ENCODE results near the gene TRIM25. TPM values are rescaled to one million over a fixed set of nuclear protein-coding genes. Genes with fewer than 3 reads are reported as not detected.

TRIM25 gene
- total RNA-seq, 1 donor from 2014 or later = 19.2 TPM

- Mint-ChIP-seq H3K36me3 (ENCODE audit: low read depth) (peaks cover 13% of the 10 kb centered on the region), H3K27me3 (ENCODE audit: low read depth) (no peaks in the 10 kb centered on the region), H3K4me3 (ENCODE audit: unreplicated experiment) (no peak overlapping the region), H3K4me1 (ENCODE audit: low read depth) (no peaks in the 10 kb centered on the region), H3K27ac (ENCODE audit: unreplicated experiment) (no peak overlapping the region), H3K9me3 (ENCODE audit: low read depth) (peaks cover 15% of the 10 kb centered on the region)
- DNase-seq (ENCODE audit: low spot score) = no peak
- no peak for TF ChIP-seq CTCF (IDR thresholded peaks at IDR 0.05)
Observed at GRCh38 chr17:56933151-56933745, 19.4 kb upstream of the TRIM25 start.

GRCh38 chr17:56930739-56931337, 17.0 kb upstream of the TRIM25 start:
- no peak for DNase-seq (ENCODE audit: low spot score)
- Mint-ChIP-seq H3K9me3 (ENCODE audit: low read depth) (peaks cover 15% of the 10 kb centered on the region), H3K27ac (ENCODE audit: unreplicated experiment) (no peak overlapping the region), H3K27me3 (ENCODE audit: low read depth) (no peaks in the 10 kb centered on the region), H3K4me1 (ENCODE audit: low read depth) (no peaks in the 10 kb centered on the region), H3K36me3 (ENCODE audit: low read depth) (peaks cover 2% of the 10 kb centered on the region), H3K4me3 (ENCODE audit: unreplicated experiment) (no peak overlapping the region)
- no peak for TF ChIP-seq CTCF (IDR thresholded peaks at IDR 0.05)

- peaks cover 1% of the 10 kb centered on the region for H3K36me3 Mint-ChIP-seq (ENCODE audit: low read depth)
- no peaks in the 10 kb centered on the region for H3K4me1 Mint-ChIP-seq (ENCODE audit: low read depth)
- no peak for TF ChIP-seq CTCF (IDR thresholded peaks at IDR 0.05)
- H3K27ac Mint-ChIP-seq (ENCODE audit: unreplicated experiment) = no peak overlapping the region
- H3K27me3 Mint-ChIP-seq (ENCODE audit: low read depth) = no peaks in the 10 kb centered on the region
- no peak overlapping the region for H3K4me3 Mint-ChIP-seq (ENCODE audit: unreplicated experiment)
- DNase-seq (ENCODE audit: low spot score) = no peak
- H3K9me3 Mint-ChIP-seq (ENCODE audit: low read depth) = peaks cover 15% of the 10 kb centered on the region
Observed at GRCh38 chr17:56929362-56929969, 15.6 kb upstream of the TRIM25 start.

- DNase-seq (ENCODE audit: low spot score) = no peak
- Mint-ChIP-seq H3K9me3 (ENCODE audit: low read depth) (peaks cover 15% of the 10 kb centered on the region), H3K27ac (ENCODE audit: unreplicated experiment) (no peak overlapping the region), H3K27me3 (ENCODE audit: low read depth) (no peaks in the 10 kb centered on the region), H3K4me3 (ENCODE audit: unreplicated experiment) (no peak overlapping the region), H3K4me1 (ENCODE audit: low read depth) (no peaks in the 10 kb centered on the region), H3K36me3 (ENCODE audit: low read depth) (no peaks in the 10 kb centered on the region)
- TF ChIP-seq CTCF (IDR thresholded peaks at IDR 0.05) = no peak
Observed at GRCh38 chr17:56928586-56928985, 14.7 kb upstream of the TRIM25 start.

- Mint-ChIP-seq H3K36me3 (ENCODE audit: low read depth) (no peaks in the 10 kb centered on the region), H3K4me3 (ENCODE audit: unreplicated experiment) (no peak overlapping the region), H3K4me1 (ENCODE audit: low read depth) (no peaks in the 10 kb centered on the region), H3K9me3 (ENCODE audit: low read depth) (peaks cover 15% of the 10 kb centered on the region), H3K27ac (ENCODE audit: unreplicated experiment) (no peak overlapping the region), H3K27me3 (ENCODE audit: low read depth) (no peaks in the 10 kb centered on the region)
- TF ChIP-seq CTCF (IDR thresholded peaks at IDR 0.05) = no peak
- no peak for DNase-seq (ENCODE audit: low spot score)
Observed at GRCh38 chr17:56926704-56927103, 12.9 kb upstream of the TRIM25 start.
